Erythroblast (primary cell): ENCODE measurements around the gene SLC35D3.

Source experiments
- GATA1 ChIP-seq: IDR thresholded peaks from 2 replicates; pipeline ENCODE4 v1.6.1; 2011; ENCODE audit warnings: low read depth, mild to moderate bottlenecking, control low read depth, low read length, moderate library complexity
- POLR2A ChIP-seq: IDR thresholded peaks from 2 replicates; pipeline ENCODE4 v1.6.1; 2011; ENCODE audit warnings: mild to moderate bottlenecking, low read length

- TF ChIP-seq POLR2A (no peak), GATA1 (no peak)
Observed at GRCh38 chr6:136959471-136959891, 37.4 kb downstream of the SLC35D3 start.
